HUES64 (cell line): ENCODE data around the gene CHCHD6.

Experiments
- H3K27ac ChIP-seq: 2 replicates; pipeline ENCODE4 v1.7.0; 2013; ENCODE audit warnings: low read depth, low read length, inconsistent platforms
- H3K27me3 ChIP-seq: 2 replicates; pipeline ENCODE4 v1.6.1; 2013; ENCODE audit warnings: mild to moderate bottlenecking, low read length; ENCODE audit not compliant: insufficient read depth
- H3K36me3 ChIP-seq: 2 replicates; pipeline ENCODE4 v1.6.1; 2013; ENCODE audit warnings: mild to moderate bottlenecking, low read length; ENCODE audit not compliant: insufficient read depth
- H3K4me1 ChIP-seq: 2 replicates; pipeline ENCODE4 v1.6.1; 2013; ENCODE audit warnings: mild to moderate bottlenecking, low read length, moderate library complexity; ENCODE audit not compliant: insufficient read depth
- H3K4me3 ChIP-seq: 2 replicates; pipeline ENCODE4 v1.5.1; 2013; ENCODE audit warnings: mild to moderate bottlenecking, low read length, moderate library complexity
- H3K9ac ChIP-seq: 2 replicates; pipeline ENCODE4 v1.6.1; 2013; ENCODE audit warnings: mild to moderate bottlenecking, low read depth, low read length
- H3K9me3 ChIP-seq: 2 replicates; pipeline ENCODE4 v1.6.1; 2013; ENCODE audit warnings: low read depth, low read length; ENCODE audit not compliant: insufficient read depth
- WGBS: fragments of 150-250, 120-280 bp; methylation state at CpG from one replicate; pipeline ENCODE4 v1.1.7; 2013; ENCODE audit warnings: missing lambda C conversion rate; 5-methylcytosine and 5-hydroxymethylcytosine counted together

The CHCHD6 gene

GRCh38 chr3:126938520-126939337 lies 234.7 kb downstream of the CHCHD6 start:
- Histone ChIP-seq H3K27me3 (no peaks in the 10 kb centered on the region), H3K36me3 (0 out of 2 replicates have a peak, but pooled peaks cover 4% of the 10 kb centered on the region), H3K4me3 (no peak overlapping the region), H3K4me1 (no peaks in the 10 kb centered on the region), H3K9me3 (no peaks in the 10 kb centered on the region), H3K27ac (no peak overlapping the region), H3K9ac (no peak overlapping the region)
- 84% methylated on average over 8 of the region's 8 CpGs for WGBS

- Histone ChIP-seq H3K27ac (no peak overlapping the region), H3K4me3 (no peak overlapping the region)
- 83% methylated on average over 4 of the region's 4 CpGs for WGBS
These were observed 235.3 kb downstream of the CHCHD6 start for GRCh38 chr3:126939338-126939718.

GRCh38 chr3:126939733-126940132 lies 235.7 kb downstream of the CHCHD6 start:
- Histone ChIP-seq H3K9me3 (no peaks in the 10 kb centered on the region), H3K4me1 (no peaks in the 10 kb centered on the region), H3K4me3 (no peak overlapping the region), H3K27me3 (no peaks in the 10 kb centered on the region), H3K27ac (no peak overlapping the region), H3K36me3 (0 out of 2 replicates have a peak, but pooled peaks cover 4% of the 10 kb centered on the region), H3K9ac (no peak overlapping the region)
- WGBS: 93% methylated on average over 2 of the region's 3 CpGs

More at GRCh38 chr3:126939338-126939718, 235.3 kb downstream of the CHCHD6 start:
- no peaks in the 10 kb centered on the region for H3K27me3 ChIP-seq
- H3K36me3 ChIP-seq: 0 out of 2 replicates have a peak, but pooled peaks cover 4% of the 10 kb centered on the region
- no peaks in the 10 kb centered on the region for H3K9me3 ChIP-seq
- H3K4me1 ChIP-seq: no peaks in the 10 kb centered on the region
- no peak overlapping the region for H3K9ac ChIP-seq

GRCh38 chr3:126941721-126942270 lies 237.8 kb downstream of the CHCHD6 start:
- Histone ChIP-seq H3K9ac (no peak overlapping the region), H3K27ac (no peak overlapping the region), H3K4me1 (no peaks in the 10 kb centered on the region), H3K4me3 (no peak overlapping the region), H3K36me3 (0 out of 2 replicates have a peak, but pooled peaks cover 4% of the 10 kb centered on the region), H3K27me3 (no peaks in the 10 kb centered on the region), H3K9me3 (no peaks in the 10 kb centered on the region)
- WGBS: 93% methylated on average over 4 of the region's 5 CpGs

- Histone ChIP-seq H3K4me3 (no peak overlapping the region), H3K27me3 (no peaks in the 10 kb centered on the region), H3K27ac (no peak overlapping the region), H3K4me1 (no peaks in the 10 kb centered on the region), H3K9ac (no peak overlapping the region), H3K9me3 (no peaks in the 10 kb centered on the region), H3K36me3 (0 out of 2 replicates have a peak, but pooled peaks cover 4% of the 10 kb centered on the region)
- WGBS: 95% methylated on average over 12 of the region's 12 CpGs
These were observed 240.3 kb downstream of the CHCHD6 start for GRCh38 chr3:126944089-126944965.

GRCh38 chr3:126945171-126945721 lies 241.2 kb downstream of the CHCHD6 start:
- no peaks in the 10 kb centered on the region for H3K9me3 ChIP-seq
- H3K27me3 ChIP-seq: no peaks in the 10 kb centered on the region
- WGBS: 88% methylated on average over 17 of the region's 17 CpGs
- no peak overlapping the region for H3K4me3 ChIP-seq
- H3K36me3 ChIP-seq: 0 out of 2 replicates have a peak, but pooled peaks cover 4% of the 10 kb centered on the region
- H3K27ac ChIP-seq: no peak overlapping the region
- no peak overlapping the region for H3K9ac ChIP-seq
- no peaks in the 10 kb centered on the region for H3K4me1 ChIP-seq

- Histone ChIP-seq H3K4me3 (no peak overlapping the region), H3K9ac (no peak overlapping the region), H3K36me3 (0 out of 2 replicates have a peak, but pooled peaks cover 4% of the 10 kb centered on the region), H3K4me1 (no peaks in the 10 kb centered on the region), H3K9me3 (no peaks in the 10 kb centered on the region), H3K27me3 (no peaks in the 10 kb centered on the region), H3K27ac (no peak overlapping the region)
- 95% methylated on average over 9 of the region's 9 CpGs for WGBS
These were observed 241.9 kb downstream of the CHCHD6 start for GRCh38 chr3:126945891-126946290.

GRCh38 chr3:126946405-126946804 lies 242.4 kb downstream of the CHCHD6 start:
- Histone ChIP-seq H3K27me3 (no peaks in the 10 kb centered on the region), H3K27ac (no peak overlapping the region), H3K4me1 (no peaks in the 10 kb centered on the region), H3K9me3 (no peaks in the 10 kb centered on the region), H3K36me3 (0 out of 2 replicates have a peak, but pooled peaks cover 4% of the 10 kb centered on the region), H3K4me3 (no peak overlapping the region), H3K9ac (no peak overlapping the region)
- 92% methylated on average over 11 of the region's 11 CpGs for WGBS

- Histone ChIP-seq H3K4me3 (no peak overlapping the region), H3K9me3 (no peaks in the 10 kb centered on the region), H3K36me3 (no peaks in the 10 kb centered on the region), H3K27ac (no peak overlapping the region), H3K9ac (no peak overlapping the region), H3K4me1 (no peaks in the 10 kb centered on the region), H3K27me3 (no peaks in the 10 kb centered on the region)
- WGBS: 86% methylated on average over 8 of the region's 8 CpGs
These were observed 243.4 kb downstream of the CHCHD6 start for GRCh38 chr3:126947429-126947828.

- H3K36me3 ChIP-seq: no peaks in the 10 kb centered on the region
- no peaks in the 10 kb centered on the region for H3K27me3 ChIP-seq
- no peak overlapping the region for H3K27ac ChIP-seq
- WGBS: 96% methylated on average over 14 of the region's 14 CpGs
- H3K4me3 ChIP-seq: no peak overlapping the region
- no peaks in the 10 kb centered on the region for H3K4me1 ChIP-seq
- no peaks in the 10 kb centered on the region for H3K9me3 ChIP-seq
- no peak overlapping the region for H3K9ac ChIP-seq
These were observed 245.0 kb downstream of the CHCHD6 start for GRCh38 chr3:126948980-126949535.
